ENCODE data around the gene ZNF597. TPM values are rescaled to one million over a fixed set of nuclear protein-coding genes. Genes with fewer than 3 reads are reported as not detected.
"Not testable (repeated sequence)": the region's sequence is repeated elsewhere in the genome, so short reads cannot be mapped to it uniquely, and the experiment has no call there.

The ZNF597 gene
- total RNA-seq, 1 donor, result 5.6 TPM

DNA sequence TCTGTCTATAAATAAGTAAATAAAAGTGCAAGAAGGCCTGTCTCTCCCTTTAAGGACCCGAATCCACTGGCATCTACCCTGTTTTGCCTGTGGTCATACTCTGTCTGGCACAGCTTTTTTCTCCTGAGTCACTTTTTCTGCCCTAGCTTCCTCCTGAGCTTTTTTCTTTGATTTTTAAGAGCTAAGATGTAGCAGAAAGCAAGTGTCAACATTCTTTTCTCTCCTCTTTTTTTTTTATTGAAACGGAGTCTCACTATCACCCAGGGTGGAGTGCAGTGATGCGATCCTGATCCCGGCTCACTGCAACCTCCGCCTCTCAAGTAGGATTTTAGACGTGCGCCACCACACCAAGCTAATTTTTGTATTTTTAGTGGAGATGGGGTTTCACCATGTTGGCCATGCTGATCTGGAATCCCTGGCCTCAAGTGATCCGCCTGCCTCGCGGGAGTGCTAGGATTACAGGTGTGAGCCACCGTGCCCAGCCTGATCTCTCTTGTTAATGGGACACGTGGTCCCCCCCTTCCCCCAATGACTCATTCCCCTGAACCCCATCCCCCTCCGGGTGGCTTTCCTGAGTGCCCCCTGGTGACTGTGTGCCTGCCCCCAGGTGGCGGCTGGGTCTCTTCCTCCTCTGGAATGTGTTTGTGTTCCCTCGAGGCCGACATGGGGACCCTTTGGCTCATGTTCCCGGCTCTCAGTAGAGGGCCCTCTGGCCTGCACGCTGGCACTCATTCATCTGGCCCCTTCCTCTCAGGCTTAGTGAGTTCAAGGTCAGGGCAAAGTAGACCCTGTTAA lies 37.8 kb upstream of the ZNF597 start:
- Histone ChIP-seq H3K4me1 (ENCODE audit: insufficient read depth, low read length) (no peaks in the 10 kb centered on the region), H3K9me3 (ENCODE audit: low read depth, low read length) (no peaks in the 10 kb centered on the region), H3K27me3 (ENCODE audit: insufficient read depth, low read length) (no peaks in the 10 kb centered on the region), H3K4me3 (ENCODE audit: low read length) (no peak overlapping the region)

- H3K9me3 ChIP-seq (ENCODE audit: low read depth, low read length), result no peaks in the 10 kb centered on the region
- H3K27me3 ChIP-seq (ENCODE audit: insufficient read depth, low read length), result no peaks in the 10 kb centered on the region
- H3K4me3 ChIP-seq (ENCODE audit: low read length), result no peak overlapping the region
- H3K4me1 ChIP-seq (ENCODE audit: insufficient read depth, low read length), result no peaks in the 10 kb centered on the region
These were observed 36.4 kb upstream of the ZNF597 start for GRCh38 chr16:3479654-3480216.

GRCh38 chr16:3478242-3478925 lies 35.1 kb upstream of the ZNF597 start:
- Histone ChIP-seq H3K4me1 (ENCODE audit: insufficient read depth, low read length) (no peaks in the 10 kb centered on the region), H3K4me3 (ENCODE audit: low read length) (no peak overlapping the region), H3K27me3 (ENCODE audit: insufficient read depth, low read length) (no peaks in the 10 kb centered on the region), H3K9me3 (ENCODE audit: low read depth, low read length) (no peaks in the 10 kb centered on the region)

GRCh38 chr16:3476409-3476808 lies 33.1 kb upstream of the ZNF597 start:
- H3K9me3 ChIP-seq (ENCODE audit: low read depth, low read length), result no peaks in the 10 kb centered on the region
- H3K4me1 ChIP-seq (ENCODE audit: insufficient read depth, low read length), result no peaks in the 10 kb centered on the region
- H3K4me3 ChIP-seq (ENCODE audit: low read length), result no peak overlapping the region
- no peaks in the 10 kb centered on the region for H3K27me3 ChIP-seq (ENCODE audit: insufficient read depth, low read length)

DNA sequence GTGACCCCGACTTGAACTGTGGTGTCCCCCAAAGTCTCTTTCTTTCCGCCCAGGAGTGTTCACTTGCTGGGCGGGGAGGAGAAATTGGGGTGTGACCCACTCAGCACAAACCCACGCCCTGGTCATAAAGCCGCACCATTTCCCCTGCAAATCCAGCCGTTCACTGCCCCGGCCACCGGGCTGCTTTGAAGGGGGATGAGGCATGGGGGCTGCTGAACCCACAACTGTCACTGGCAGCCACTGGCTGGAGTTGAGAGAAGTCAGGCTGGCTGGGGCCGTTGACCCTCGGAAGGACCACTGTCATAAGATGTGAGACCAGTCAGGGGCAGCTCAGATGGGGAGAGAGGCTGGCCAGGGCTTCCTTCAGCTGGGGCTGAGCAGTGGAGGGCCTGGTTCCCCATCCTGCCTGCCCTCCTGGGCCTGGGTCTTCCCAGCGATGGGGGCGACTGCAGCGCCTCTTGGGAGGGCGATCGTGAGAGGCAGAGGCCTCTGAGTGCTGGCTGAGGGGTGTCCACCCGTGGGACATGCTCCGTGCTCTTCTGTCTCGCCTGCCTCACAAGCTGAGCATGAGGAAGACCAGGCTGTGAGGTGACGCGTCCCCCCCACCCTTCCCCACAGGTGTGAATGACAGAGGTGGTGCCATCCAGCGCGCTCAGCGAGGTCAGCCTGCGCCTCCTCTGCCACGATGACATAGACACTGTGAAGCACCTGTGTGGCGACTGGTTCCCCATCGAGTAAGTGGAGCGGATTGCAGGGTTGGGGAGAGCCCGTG lies 32.5 kb upstream of the ZNF597 start:
- Histone ChIP-seq H3K4me1 (ENCODE audit: insufficient read depth, low read length) (no peaks in the 10 kb centered on the region), H3K27me3 (ENCODE audit: insufficient read depth, low read length) (no peaks in the 10 kb centered on the region), H3K4me3 (ENCODE audit: low read length) (no peak overlapping the region), H3K9me3 (ENCODE audit: low read depth, low read length) (no peaks in the 10 kb centered on the region)

GRCh38 chr16:3474870-3475269 lies 31.6 kb upstream of the ZNF597 start:
- not testable (repeated sequence) for H3K4me3 ChIP-seq (ENCODE audit: low read length); H3K9me3 ChIP-seq (ENCODE audit: low read depth, low read length); H3K4me1 ChIP-seq (ENCODE audit: insufficient read depth, low read length); H3K27me3 ChIP-seq (ENCODE audit: insufficient read depth, low read length)

DNA sequence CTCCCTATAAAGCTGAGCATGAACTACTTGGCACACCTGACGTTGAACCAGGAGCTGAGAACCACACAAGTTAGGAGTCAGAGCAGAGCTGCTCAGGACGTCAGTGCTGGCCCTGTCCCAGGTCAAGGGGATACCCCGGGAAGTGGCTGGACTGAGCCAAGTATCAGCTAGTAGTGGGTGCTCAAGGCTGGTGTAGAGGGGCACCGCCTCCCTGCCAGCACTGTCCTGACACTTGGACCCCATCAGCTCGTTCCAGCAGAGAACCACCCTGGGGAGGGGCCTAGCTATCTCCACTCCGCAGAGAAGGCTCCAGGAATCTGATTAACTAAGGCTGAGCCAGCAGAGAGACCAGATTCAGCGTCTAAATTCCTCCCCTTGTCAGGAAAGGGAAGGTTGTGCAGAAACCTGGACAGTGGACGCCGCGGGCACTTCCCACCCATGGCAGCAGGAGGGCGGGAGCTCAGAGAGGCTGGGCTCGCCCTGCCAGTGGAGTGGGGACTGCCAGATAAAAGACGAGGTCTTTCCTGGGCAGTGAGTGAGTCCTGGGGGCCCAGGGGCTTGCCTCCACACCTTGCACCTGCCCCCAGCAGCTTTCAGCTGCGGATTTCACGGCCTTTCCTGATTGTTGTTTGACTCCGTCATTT lies 31.0 kb upstream of the ZNF597 start:
- Histone ChIP-seq H3K27me3 (ENCODE audit: insufficient read depth, low read length) (no peaks in the 10 kb centered on the region), H3K4me3 (ENCODE audit: low read length) (no peak overlapping the region), H3K9me3 (ENCODE audit: low read depth, low read length) (no peaks in the 10 kb centered on the region), H3K4me1 (ENCODE audit: insufficient read depth, low read length) (no peaks in the 10 kb centered on the region)

GRCh38 chr16:3473596-3473943 lies 30.3 kb upstream of the ZNF597 start:
- H3K9me3 ChIP-seq (ENCODE audit: low read depth, low read length); H3K27me3 ChIP-seq (ENCODE audit: insufficient read depth, low read length): not testable (repeated sequence)

DNA sequence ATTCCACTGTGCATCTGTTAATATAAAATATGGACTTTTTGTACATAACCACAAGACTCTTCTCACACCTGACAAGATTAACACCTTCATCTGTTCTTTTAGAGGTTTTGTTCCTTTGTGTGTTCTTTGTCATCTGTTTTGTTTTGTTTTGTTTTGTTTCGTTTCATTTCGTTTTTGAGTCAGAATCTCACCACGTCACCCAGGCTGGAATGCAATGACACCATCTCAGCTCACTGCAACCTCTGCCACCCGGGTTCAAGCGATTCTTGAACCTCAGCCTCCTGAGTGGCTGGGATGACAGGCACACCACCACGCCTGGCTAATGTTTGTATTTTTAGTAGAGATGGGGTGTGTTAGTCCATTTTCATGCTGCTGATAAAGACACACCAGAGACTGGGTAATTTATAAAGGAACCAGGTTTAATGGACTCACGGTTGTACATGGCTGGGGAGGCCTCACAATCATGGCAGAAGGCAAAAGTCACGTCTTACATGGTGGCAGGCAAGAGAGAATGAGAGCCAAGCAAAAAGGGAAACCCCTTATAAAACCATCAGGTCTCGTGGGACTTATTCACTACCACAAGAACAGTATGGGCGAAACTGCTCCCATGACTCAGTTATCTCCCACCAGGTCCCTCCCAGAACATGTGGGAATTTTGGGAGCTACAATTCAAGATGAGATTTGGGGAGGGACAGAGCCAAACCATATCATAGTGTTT lies 29.7 kb upstream of the ZNF597 start:
- H3K4me3 ChIP-seq (ENCODE audit: low read length), result no peak overlapping the region
- H3K9me3 ChIP-seq (ENCODE audit: low read depth, low read length), result no peaks in the 10 kb centered on the region
- H3K27me3 ChIP-seq (ENCODE audit: insufficient read depth, low read length), result no peaks in the 10 kb centered on the region
- H3K4me1 ChIP-seq (ENCODE audit: insufficient read depth, low read length), result no peaks in the 10 kb centered on the region

More at GRCh38 chr16:3473596-3473943, 30.3 kb upstream of the ZNF597 start:
- H3K4me3 ChIP-seq (ENCODE audit: low read length); H3K4me1 ChIP-seq (ENCODE audit: insufficient read depth, low read length): not testable (repeated sequence)

- H3K4me1 ChIP-seq (ENCODE audit: insufficient read depth, low read length), result no peaks in the 10 kb centered on the region
- no peaks in the 10 kb centered on the region for H3K9me3 ChIP-seq (ENCODE audit: low read depth, low read length)
- H3K4me3 ChIP-seq (ENCODE audit: low read length), result no peak overlapping the region
- no peaks in the 10 kb centered on the region for H3K27me3 ChIP-seq (ENCODE audit: insufficient read depth, low read length)
These were observed 28.3 kb upstream of the ZNF597 start for GRCh38 chr16:3471518-3472176.

DNA sequence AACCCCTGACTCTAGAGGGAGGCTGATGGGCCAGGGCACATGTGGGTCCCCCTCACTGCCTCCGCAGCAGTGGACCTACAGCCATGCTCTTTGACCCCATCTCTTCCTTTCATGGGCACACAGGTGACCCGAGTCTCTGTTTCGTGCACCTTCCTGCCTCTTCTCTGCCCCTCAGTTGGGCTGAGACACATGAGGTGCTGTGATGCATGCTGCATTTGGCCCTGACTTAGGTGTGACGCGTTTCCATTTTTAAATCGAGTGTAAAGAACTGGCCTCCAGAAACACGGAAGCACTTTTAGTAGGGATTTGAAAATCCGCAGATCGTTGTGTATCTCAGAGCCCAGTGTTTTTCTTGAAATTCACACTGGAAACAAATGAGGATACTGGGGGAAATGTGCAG lies 27.4 kb upstream of the ZNF597 start:
- Histone ChIP-seq H3K4me1 (ENCODE audit: insufficient read depth, low read length) (no peaks in the 10 kb centered on the region), H3K9me3 (ENCODE audit: low read depth, low read length) (no peaks in the 10 kb centered on the region), H3K27me3 (ENCODE audit: insufficient read depth, low read length) (no peaks in the 10 kb centered on the region), H3K4me3 (ENCODE audit: low read length) (no peak overlapping the region)

DNA sequence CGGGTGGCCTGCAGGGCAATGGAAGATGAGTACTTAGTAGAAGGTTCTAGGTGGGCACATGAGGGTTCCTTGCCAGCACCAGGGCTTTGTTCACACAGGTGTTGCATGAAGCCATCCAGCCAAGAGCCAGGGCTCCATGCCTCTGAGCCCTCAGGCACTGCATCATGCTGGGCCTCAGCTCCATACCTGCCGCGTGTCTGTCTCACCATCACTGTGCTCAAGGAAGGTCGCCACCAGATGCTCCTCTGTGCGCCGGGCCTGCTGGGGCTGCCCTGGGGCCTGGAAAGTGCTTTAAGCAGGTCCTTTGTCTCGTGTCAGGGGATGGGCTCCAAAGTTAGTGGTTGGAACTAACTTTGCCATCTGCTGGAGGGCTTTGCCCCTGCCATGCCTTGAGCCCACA lies 26.4 kb upstream of the ZNF597 start:
- H3K9me3 ChIP-seq (ENCODE audit: low read depth, low read length), result no peaks in the 10 kb centered on the region
- no peaks in the 10 kb centered on the region for H3K27me3 ChIP-seq (ENCODE audit: insufficient read depth, low read length)
- no peak overlapping the region for H3K4me3 ChIP-seq (ENCODE audit: low read length)
- peaks cover 2% of the 10 kb centered on the region for H3K4me1 ChIP-seq (ENCODE audit: insufficient read depth, low read length)

DNA sequence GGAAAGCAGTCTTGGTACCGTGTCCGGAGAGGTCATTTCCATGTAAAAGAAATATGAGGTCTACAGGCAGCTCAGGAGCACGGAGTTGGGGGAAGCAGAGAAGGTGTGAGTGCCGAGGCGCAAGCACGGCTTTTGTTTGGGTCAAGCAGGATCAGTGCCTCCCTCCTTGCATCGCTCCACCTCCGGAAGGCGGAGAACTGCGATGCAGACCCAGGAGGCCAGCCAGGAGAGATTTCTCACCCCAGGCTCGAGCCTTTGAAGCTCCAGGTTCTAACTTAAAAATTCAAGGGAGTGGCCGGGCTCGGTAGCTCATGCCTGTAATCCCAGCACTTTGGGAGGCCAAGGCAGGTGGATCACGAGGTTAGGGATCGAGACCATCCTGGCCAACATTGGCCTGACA lies 25.2 kb upstream of the ZNF597 start:
- Histone ChIP-seq H3K4me3 (ENCODE audit: low read length) (no peak overlapping the region), H3K27me3 (ENCODE audit: insufficient read depth, low read length) (no peaks in the 10 kb centered on the region), H3K4me1 (ENCODE audit: insufficient read depth, low read length) (peaks cover 14% of the 10 kb centered on the region), H3K9me3 (ENCODE audit: low read depth, low read length) (no peaks in the 10 kb centered on the region)

DNA sequence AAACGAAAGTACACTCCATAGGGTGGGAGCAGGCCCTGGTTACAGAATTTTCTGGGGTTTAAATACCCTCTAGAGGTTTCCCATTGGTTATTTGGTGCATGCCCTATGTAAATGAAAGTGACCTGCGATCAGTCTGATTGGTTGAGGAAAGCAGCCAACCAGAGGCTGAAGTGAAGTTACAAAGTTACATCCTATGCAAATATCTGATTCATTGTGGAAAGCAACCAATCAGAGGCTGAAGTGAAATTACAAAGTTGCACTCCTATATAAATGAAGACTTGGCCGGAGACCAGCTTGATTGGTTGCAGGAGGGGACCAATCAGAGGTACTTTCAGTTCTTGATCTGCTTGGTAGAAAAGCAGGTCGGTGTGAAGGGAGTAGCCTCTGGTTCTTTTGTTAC lies 24.6 kb upstream of the ZNF597 start:
- Histone ChIP-seq H3K27me3 (ENCODE audit: insufficient read depth, low read length) (no peaks in the 10 kb centered on the region), H3K9me3 (ENCODE audit: low read depth, low read length) (no peaks in the 10 kb centered on the region), H3K4me1 (ENCODE audit: insufficient read depth, low read length) (peaks cover 20% of the 10 kb centered on the region), H3K4me3 (ENCODE audit: low read length) (no peak overlapping the region)

All from mononuclear cell (primary cell).